ENCODE results near the gene CNPY4. TPM values are rescaled to one million over a fixed set of nuclear protein-coding genes. Genes with fewer than 3 reads are reported as not detected.

Gene CNPY4
- total RNA-seq, 1 donor = 25.4 TPM

DNA sequence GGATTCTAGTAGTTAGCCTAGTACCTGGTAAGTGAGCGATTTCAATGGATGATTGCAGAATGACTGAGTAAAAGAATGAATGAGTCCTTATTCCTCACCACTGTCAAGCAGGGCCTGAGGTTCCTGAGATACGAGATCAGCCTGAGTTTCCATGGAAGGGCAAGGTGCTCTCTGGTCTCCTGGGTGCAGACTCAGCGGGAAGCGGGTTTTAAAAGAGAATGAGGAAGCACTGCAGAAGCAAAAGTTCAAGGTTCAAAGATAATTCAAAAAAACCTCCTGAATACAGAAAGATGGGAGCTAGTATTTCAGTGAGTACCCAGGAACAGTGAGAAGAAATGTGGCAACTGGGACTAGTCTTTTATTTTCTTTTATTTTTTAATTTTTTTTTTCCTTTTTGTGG lies 42.2 kb upstream of the CNPY4 start:
- H3K4me3 ChIP-seq (ENCODE audit: low read depth, low read length) = no peak overlapping the region
- DNase-seq (ENCODE audit: low read depth) = no peak
- TF ChIP-seq, protein P1, sequence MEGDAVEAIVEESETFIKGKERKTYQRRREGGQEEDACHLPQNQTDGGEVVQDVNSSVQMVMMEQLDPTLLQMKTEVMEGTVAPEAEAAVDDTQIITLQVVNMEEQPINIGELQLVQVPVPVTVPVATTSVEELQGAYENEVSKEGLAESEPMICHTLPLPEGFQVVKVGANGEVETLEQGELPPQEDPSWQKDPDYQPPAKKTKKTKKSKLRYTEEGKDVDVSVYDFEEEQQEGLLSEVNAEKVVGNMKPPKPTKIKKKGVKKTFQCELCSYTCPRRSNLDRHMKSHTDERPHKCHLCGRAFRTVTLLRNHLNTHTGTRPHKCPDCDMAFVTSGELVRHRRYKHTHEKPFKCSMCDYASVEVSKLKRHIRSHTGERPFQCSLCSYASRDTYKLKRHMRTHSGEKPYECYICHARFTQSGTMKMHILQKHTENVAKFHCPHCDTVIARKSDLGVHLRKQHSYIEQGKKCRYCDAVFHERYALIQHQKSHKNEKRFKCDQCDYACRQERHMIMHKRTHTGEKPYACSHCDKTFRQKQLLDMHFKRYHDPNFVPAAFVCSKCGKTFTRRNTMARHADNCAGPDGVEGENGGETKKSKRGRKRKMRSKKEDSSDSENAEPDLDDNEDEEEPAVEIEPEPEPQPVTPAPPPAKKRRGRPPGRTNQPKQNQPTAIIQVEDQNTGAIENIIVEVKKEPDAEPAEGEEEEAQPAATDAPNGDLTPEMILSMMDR (IDR thresholded peaks at IDR 0.05; ENCODE audit: insufficient read depth, low read length) = no peak

DNA sequence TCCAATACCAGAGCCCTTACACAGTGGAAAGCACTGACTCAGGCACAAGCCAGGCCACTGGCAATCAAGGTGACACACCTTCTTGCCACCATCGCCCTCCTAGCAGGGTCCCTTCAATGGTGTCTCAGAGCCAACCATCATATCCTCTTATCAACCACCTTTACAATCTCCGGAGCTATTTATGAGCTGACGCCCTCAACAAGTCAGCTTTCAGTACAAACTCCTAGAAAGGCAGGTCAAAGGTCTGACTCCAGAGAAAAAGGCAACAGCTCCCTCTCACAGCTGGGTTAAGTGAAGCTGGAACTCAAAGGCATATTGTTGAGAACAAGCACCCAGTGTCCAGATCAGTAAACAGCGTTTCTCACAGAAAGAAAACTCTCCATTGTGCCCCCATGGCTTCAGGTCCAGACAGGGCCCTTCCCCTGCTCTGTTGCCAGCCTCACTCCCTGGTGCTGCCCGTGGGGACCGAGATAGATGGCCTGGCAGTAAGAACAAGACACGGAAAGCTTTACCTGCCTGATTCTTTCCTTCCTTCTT lies 40.3 kb upstream of the CNPY4 start:
- TF ChIP-seq, protein P1 (IDR thresholded peaks at IDR 0.05; ENCODE audit: insufficient read depth, low read length) = no peak
- no peak for DNase-seq (ENCODE audit: low read depth)

DNA sequence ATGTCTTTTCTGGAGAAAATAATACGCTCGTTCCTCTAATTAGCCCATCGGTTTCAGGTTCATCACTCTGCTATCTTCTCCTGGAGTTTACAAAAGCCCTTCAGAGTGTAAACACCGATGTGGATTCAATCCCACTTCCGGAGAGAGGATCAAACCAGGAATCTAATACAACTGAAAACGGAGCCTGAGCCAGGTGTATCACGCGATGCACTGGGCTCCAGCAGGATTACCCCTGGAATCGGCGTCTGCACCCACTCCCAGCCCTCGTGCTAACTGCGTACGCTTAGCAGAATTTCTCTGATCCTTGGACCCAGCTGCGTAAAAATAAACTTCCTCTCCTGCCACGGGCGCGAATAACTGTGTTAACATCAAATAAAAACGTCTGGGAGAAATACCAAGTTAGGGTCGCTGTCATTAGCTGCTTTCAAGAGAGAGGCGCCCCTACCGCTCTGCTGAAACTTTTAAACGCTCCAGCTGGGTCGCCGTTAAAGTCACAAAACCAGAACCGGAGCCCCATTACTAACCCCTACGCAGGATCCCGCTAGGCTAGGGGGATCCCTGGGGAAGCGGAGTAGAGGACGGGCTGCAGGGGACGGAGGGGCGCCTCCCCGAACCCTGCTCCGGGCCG lies 38.4 kb upstream of the CNPY4 start:
- no peak for DNase-seq (ENCODE audit: low read depth)
- TF ChIP-seq, protein P1 (IDR thresholded peaks at IDR 0.05; ENCODE audit: insufficient read depth, low read length) = no peak
- H3K4me3 ChIP-seq (ENCODE audit: low read depth, low read length) = peak overlapping the region; percentile 98

More for the DNA sequence above, 40.3 kb upstream of the CNPY4 start:
- H3K4me3 ChIP-seq (ENCODE audit: low read depth, low read length) = no peak overlapping the region

DNA sequence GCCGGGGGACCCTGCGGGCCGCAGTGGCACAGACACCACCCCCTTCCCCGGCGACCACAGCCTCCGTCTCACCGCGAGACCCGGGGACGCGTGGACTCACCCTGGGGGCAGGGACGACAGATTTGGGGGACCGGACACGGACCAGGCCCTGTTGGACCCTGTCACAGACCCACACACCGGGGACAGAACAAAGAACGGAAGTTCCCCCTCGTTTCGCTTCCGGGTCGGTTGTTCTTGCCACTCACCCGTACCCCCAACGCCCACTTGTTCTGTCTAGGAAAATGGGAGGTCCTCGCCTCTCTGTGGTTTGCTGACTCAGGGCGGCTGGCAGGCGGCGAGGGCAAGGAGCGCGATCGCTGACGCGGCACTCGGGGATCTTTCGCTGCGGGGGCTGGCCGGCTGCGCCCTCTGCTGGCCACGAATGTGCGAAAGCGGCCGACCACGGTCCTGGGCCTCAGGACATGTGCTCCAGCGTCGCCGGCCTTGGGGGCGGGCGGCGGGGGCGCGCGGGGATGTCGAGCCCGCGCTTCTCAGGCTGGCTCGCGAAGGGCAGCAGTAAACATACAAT lies 37.8 kb upstream of the CNPY4 start, which contains the start of gene ZNF3:
Gene ZNF3, minus strand, starts transcription at position 189 of the 568 bp plus-strand sequence. CDS start 4,366 bp downstream, outside the sequence.
- H3K4me3 ChIP-seq (ENCODE audit: low read depth, low read length) = peak within 1 kb of the TSS; percentile 98
- peak; percentile 99 for DNase-seq (ENCODE audit: low read depth)
- TF ChIP-seq, protein P1 (IDR thresholded peaks at IDR 0.05; ENCODE audit: insufficient read depth, low read length) = peak; percentile 79

DNA sequence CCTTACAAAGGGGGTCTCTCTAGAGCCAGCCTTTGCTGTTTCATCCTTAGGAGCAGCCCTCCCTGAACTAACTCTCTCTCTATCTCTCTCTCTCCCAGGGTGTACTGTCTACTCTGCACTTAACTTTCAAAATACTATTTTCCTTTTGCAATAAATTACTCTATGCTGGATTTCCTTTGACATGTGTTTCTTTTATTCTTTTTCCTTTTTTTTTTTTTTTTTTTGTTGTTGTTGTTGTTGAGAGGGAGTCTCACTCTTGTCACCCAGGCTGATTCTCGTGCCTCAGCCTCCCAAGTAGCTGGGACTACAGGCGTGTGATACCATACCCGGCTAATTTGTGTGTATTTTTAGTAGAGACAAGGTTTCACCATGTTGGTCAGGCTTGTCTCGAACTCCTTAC lies 36.5 kb upstream of the CNPY4 start:
- TF ChIP-seq, protein P1 (IDR thresholded peaks at IDR 0.05; ENCODE audit: insufficient read depth, low read length) = no peak
- no peak for DNase-seq (ENCODE audit: low read depth)
- H3K4me3 ChIP-seq (ENCODE audit: low read depth, low read length) = no peak overlapping the region

DNA sequence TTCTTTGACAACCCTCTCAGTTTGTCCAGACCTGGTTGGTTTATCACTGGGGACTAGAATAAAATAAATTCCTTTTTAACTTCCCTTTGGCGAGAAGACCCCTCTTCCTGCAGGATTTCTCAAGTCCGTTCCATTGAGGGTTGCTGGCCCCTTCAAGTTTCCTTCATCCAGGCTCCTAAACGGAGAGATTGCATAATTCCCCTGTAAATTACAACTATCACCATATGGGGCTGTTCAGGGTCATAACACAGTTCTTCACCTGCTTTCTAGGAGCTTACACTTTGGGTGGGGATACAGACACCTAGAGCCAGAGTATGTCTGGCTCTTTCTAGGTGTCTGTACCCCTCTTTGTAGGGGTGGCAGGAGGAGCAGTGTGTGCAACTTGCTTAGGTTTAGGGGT lies 33.9 kb upstream of the CNPY4 start:
- TF ChIP-seq, protein P1 (IDR thresholded peaks at IDR 0.05; ENCODE audit: insufficient read depth, low read length) = no peak
- no peak overlapping the region for H3K4me3 ChIP-seq (ENCODE audit: low read depth, low read length)
- no peak for DNase-seq (ENCODE audit: low read depth)
